Breast epithelium (tissue), 4 donors: Measurements from ENCODE around the gene PSD2. TPM values are rescaled to one million over a fixed set of nuclear protein-coding genes. Genes with fewer than 3 reads are reported as not detected.

Source experiments
- DNase-seq, 2 donors: peaks; one replicate each; pipeline ENCODE4 v3.0.0-alpha.2; 2019; ENCODE audit warnings: low spot score in 2 of 2
- H3K27ac ChIP-seq, 2 donors: fragments of 200-600 bp; sonication (generic) in 1 of 2; one replicate each; pipeline ENCODE4 v1.5.1; 2016 to 2019; ENCODE audit warnings: mild to moderate bottlenecking in 1 of 2
- H3K27me3 ChIP-seq, 2 donors: fragments of 200-600 bp; sonication (generic) in 1 of 2; one replicate each; pipeline versions ENCODE4 v1.5.1 to v1.6.0; 2017 to 2019; ENCODE audit warnings: control low read depth in 1 of 2, mild to moderate bottlenecking in 1 of 2
- H3K36me3 ChIP-seq: fragments of 200-600 bp; one replicate; pipeline ENCODE4 v1.5.1; 2019
- H3K4me1 ChIP-seq, 2 donors: fragments of 200-600 bp; sonication (generic); one replicate each; pipeline ENCODE4 v1.5.1; 2016 to 2019; ENCODE audit warnings: control low read depth in 1 of 2
- H3K4me3 ChIP-seq, 3 donors: fragments of 200-600 bp; sonication (generic); 1 replicate in 2 of 3; 2 replicates in 1 of 3; pipeline ENCODE4 v1.5.1; 2016 to 2019; ENCODE audit warnings: mild to moderate bottlenecking in 3 of 3, moderate library complexity in 2 of 3
- H3K9me3 ChIP-seq, 2 donors: fragments of 200-600 bp; sonication (generic) in 1 of 2; one replicate each; pipeline ENCODE4 v1.5.1; 2016 to 2019; ENCODE audit warnings: control low read depth in 1 of 2
- POLR2A ChIP-seq: fragments of 450-650 bp; IDR thresholded peaks from one replicate; pipeline ENCODE4 v1.6.1; 2016; ENCODE audit warnings: antibody characterized with exemption, mild to moderate bottlenecking, moderate library complexity
- POLR2AphosphoS5 ChIP-seq, 3 donors: sonication (generic); formaldehyde crosslinking; IDR thresholded peaks; one replicate each; pipeline ENCODE4 v1.6.1; 2017; ENCODE audit warnings: antibody characterized with exemption in 3 of 3
- intact Hi-C: fragments of 100-400 bp; cut with DNase I; formaldehyde crosslinking; loops from one replicate; pipeline ENCODE4 v1.15.1; 2023; ENCODE audit warnings: low total_unique reads
- total RNA-seq, 3 donors: library from RNA; depleted of rRNA; stranded (reverse); fragments of >200 nt; gene quantifications; one replicate each; pipeline ENCODE4 v1.1.0, GENCODE V29; 2016
- TF ChIP-seq, protein P1 (sequence below), 3 donors: fragments of 450-650 bp; IDR thresholded peaks; one replicate each; pipeline ENCODE4 v1.5.1; 2016 to 2017; ENCODE audit warnings: antibody characterized with exemption in 3 of 3, mild to moderate bottlenecking in 3 of 3, moderate library complexity in 3 of 3

Gene PSD2
- total RNA-seq, 3 donors from 2014 or later: 0.66 to 1.8 TPM; not detected in 1

DNA sequence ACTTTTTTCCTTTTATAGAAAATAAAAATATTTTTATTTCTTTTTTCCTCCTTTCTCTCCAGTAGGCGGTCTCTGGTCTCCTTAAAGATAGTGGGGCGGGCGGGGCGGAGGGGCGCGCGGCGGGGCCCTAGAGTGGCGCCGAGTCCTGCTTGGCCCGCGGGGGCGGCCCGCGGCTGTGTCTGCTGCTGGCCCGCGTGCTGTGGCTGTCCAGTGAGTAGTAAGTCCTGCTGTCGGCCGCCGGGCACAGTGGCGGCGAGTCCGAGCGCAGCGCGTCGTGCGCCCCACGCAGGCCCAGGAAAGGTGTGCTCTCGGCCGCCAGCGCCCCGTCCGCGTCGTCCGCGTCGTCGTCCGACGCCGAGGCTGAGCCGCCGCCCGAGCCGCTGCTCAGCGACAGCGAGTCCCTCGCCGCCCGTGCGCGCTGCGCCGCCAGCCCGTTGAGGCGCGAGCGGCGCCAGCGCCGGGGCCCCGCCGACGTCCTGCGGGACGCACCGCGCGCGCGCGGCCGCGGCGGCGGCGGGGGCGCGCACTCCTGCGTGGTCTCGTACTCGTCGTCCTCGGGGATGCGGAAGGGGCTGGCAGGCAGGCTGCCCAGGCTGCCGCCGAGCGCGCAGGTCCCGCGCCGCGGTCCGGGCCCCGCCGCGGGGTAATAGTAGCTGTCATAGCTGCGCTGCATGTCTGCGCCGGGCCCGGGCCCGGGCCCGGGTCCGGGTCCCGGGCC lies 52.3 kb downstream of the PSD2 start:
- TF ChIP-seq, protein P1, sequence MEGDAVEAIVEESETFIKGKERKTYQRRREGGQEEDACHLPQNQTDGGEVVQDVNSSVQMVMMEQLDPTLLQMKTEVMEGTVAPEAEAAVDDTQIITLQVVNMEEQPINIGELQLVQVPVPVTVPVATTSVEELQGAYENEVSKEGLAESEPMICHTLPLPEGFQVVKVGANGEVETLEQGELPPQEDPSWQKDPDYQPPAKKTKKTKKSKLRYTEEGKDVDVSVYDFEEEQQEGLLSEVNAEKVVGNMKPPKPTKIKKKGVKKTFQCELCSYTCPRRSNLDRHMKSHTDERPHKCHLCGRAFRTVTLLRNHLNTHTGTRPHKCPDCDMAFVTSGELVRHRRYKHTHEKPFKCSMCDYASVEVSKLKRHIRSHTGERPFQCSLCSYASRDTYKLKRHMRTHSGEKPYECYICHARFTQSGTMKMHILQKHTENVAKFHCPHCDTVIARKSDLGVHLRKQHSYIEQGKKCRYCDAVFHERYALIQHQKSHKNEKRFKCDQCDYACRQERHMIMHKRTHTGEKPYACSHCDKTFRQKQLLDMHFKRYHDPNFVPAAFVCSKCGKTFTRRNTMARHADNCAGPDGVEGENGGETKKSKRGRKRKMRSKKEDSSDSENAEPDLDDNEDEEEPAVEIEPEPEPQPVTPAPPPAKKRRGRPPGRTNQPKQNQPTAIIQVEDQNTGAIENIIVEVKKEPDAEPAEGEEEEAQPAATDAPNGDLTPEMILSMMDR (IDR thresholded peaks at IDR 0.05): no peak
- TF ChIP-seq POLR2A (no peak), POLR2AphosphoS5 (IDR thresholded peaks at IDR 0.05) (no peak)
- Histone ChIP-seq H3K36me3 (no peaks in the 10 kb centered on the region), H3K4me3 (peak overlapping the region; percentile 53 to 85 (median 63)), H3K27ac (peak overlapping the region; percentile 85 to 91), H3K27me3 (no peaks in the 10 kb centered on the region), H3K9me3 (no peaks in the 10 kb centered on the region), H3K4me1 (no peaks in the 10 kb centered on the region)
- intact Hi-C loops: loop anchor here (5.0 kb wide), 1 partner anchor 61 kb away; no protein-coding TSS in a partner anchor
- DNase-seq: no peak

DNA sequence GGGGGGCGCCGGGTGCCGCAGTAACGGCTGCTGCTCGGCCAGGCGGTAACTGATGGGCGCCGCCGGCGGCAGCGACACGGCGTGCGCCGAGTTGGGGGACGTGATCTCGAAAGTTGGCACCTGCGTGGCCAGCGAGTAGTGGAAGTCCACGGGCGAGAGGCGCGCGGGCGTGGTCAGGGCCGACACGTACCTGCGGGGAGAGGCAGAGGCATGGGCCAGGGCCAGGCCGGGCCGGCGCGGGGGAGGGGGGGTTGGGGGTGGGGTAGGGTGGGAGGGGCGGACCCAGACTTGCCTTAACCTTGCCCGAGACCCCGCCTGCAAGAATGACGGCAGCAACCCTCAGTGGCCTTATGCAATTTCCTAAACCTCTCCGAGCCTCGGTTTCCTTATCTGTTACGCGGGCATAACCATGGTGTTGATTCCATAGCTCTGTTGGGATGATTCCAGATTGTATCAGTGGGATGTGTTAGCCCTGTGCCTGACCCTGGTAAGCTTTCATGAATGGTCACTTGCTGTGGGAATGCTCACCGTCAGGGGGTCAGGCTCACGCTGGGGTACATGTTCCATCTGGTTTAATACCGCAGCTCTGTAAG lies 53.0 kb downstream of the PSD2 start:
- DNase-seq: no peak
- intact Hi-C loops: loop anchor here (5.0 kb wide), 1 partner anchor 61 kb away; no protein-coding TSS in a partner anchor
- H3K4me3 ChIP-seq: peak overlapping the region; percentile 53 to 85 (median 63)
- H3K36me3 ChIP-seq: no peaks in the 10 kb centered on the region
- no peaks in the 10 kb centered on the region for H3K4me1 ChIP-seq
- H3K27me3 ChIP-seq: no peaks in the 10 kb centered on the region
- no peak for TF ChIP-seq POLR2AphosphoS5 (IDR thresholded peaks at IDR 0.05)
- TF ChIP-seq, protein P1 (IDR thresholded peaks at IDR 0.05): no peak
- no peak for TF ChIP-seq POLR2A
- H3K9me3 ChIP-seq: no peaks in the 10 kb centered on the region
- H3K27ac ChIP-seq: peak overlapping the region; percentile 85 to 91

DNA sequence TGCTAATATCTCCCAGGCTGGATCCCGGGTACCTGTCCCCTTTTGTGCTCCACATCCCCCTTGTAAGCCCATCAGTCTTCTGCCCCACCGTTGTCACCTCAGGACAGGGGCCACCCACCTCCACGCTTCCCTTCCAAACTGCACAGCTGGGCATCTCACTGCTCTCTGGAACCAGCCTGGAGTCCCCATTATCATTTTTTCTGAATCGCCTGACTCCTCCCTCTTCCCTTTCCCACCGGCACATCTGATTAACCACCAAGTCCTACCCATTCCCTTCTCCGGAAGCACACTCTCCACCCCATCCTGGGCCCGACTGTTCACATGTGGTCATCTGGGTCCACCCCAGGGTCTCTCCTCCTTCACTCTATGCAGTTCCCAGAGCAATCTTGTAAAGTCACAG lies 53.9 kb downstream of the PSD2 start:
- H3K9me3 ChIP-seq: no peaks in the 10 kb centered on the region
- no peak overlapping the region for H3K4me3 ChIP-seq
- peak overlapping the region; percentile 85 to 91 for H3K27ac ChIP-seq
- intact Hi-C loops: loop anchor here (5.0 kb wide), 1 partner anchor 62 kb away; no protein-coding TSS in a partner anchor
- no peaks in the 10 kb centered on the region for H3K27me3 ChIP-seq
- TF ChIP-seq POLR2A (no peak), POLR2AphosphoS5 (IDR thresholded peaks at IDR 0.05) (no peak)
- TF ChIP-seq, protein P1 (IDR thresholded peaks at IDR 0.05): no peak
- no peak for DNase-seq
- H3K36me3 ChIP-seq: no peaks in the 10 kb centered on the region
- H3K4me1 ChIP-seq: no peaks in the 10 kb centered on the region

DNA sequence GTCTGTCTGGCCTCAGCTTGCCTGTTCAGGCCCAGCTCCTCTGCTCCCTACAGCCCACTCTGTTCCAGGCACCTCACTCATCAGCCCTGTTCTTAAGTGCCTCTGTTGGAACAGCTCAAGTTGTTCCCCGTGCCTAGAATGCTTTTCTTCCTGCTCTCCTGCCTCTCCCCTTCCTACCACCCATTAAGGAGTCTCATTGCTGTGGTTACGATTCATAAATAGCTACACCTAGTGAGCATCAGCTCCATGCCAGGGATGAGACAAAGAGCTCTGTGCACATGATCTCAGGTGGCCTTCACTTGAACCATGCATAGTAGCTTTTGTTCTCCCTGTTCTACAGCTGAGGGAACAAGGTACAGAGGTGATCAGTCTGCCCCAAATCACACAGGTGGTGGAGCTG lies 54.3 kb downstream of the PSD2 start:
- Histone ChIP-seq H3K27ac (peak overlapping the region; percentile 85 to 91), H3K9me3 (no peaks in the 10 kb centered on the region), H3K36me3 (no peaks in the 10 kb centered on the region), H3K4me1 (no peaks in the 10 kb centered on the region), H3K4me3 (no peak overlapping the region), H3K27me3 (no peaks in the 10 kb centered on the region)
- peak in 1 of 2 donors; percentile 62 for DNase-seq
- TF ChIP-seq, protein P1 (IDR thresholded peaks at IDR 0.05): no peak
- TF ChIP-seq POLR2A (no peak), POLR2AphosphoS5 (IDR thresholded peaks at IDR 0.05) (no peak)
- intact Hi-C loops: loop anchor here (5.0 kb wide), 1 partner anchor 63 kb away; no protein-coding TSS in a partner anchor

DNA sequence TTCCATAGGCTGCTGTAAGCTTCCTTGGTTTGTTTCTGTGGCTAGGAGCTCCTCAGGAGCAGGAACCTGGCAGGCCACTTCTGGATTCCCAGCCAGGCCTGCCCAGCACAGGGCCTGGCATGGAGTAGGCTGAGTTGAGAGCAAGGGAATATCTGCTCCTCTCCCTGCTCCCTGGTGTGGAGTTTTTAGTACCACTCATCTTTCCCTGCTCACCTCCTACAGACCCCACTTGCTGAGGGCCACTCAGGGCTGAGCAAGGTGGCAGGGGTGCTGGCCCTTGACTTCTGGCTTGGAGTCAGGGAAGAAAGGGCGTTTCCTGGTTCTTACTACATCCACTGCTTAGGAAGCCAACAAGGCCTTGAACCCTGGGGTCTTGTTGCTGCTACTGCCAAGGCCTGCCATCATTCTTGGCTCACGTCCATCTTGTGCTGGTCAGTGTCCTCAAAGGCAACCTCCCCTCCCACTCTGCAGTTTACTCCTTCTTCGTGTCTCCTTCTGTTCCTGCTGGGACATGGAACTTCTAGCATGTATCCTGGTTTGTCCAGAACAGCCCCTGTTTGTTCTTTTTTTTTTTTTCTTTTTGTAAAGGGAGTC lies 54.9 kb downstream of the PSD2 start:
- H3K9me3 ChIP-seq: no peaks in the 10 kb centered on the region
- H3K36me3 ChIP-seq: no peaks in the 10 kb centered on the region
- no peaks in the 10 kb centered on the region for H3K4me1 ChIP-seq
- TF ChIP-seq POLR2AphosphoS5 (IDR thresholded peaks at IDR 0.05): no peak
- TF ChIP-seq, protein P1 (IDR thresholded peaks at IDR 0.05): no peak
- no peak for TF ChIP-seq POLR2A
- no peak for DNase-seq
- no peak overlapping the region for H3K4me3 ChIP-seq
- intact Hi-C loops: no loop called here
- peak overlapping the region; percentile 85 to 91 for H3K27ac ChIP-seq
- no peaks in the 10 kb centered on the region for H3K27me3 ChIP-seq
